Measurements from ENCODE around the gene SUSD4.

DNA sequence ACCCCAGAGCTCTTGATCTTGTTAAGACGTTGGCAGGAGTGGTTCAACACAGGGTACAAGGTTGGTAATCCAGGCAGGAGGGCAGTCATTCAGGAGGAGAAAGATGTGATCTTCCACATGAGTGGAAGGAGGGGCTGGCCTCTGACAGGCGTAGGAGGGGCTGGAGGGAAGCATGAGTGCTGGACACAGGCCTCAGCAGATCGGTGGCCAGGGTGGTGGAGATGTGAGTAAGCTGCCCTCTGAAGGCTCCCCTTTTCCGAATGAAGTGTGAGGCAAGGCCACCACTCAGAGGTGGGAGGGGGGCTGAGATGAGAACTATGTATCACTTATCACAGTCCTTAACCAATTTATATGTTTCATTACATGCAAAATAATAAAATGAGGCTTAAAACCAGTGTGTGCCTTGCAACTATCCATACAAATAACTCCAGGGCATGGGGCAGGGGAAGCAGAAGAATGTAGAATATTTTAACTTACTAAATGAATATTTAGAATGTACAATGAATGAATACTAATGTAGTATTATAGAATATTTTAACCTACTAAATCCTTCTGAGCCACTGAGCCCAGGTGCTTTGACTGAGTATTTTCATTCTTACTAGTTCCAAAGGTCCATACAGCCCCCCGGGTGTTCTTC lies 117.4 kb downstream of the SUSD4 start:
- no peak for TF ChIP-seq CEBPB (IDR thresholded peaks at IDR 0.05; ENCODE audit: low read depth, low read length)
- TF ChIP-seq POLR2A (IDR thresholded peaks at IDR 0.05; ENCODE audit: low read depth, low read length), result no peak
- no peak for TF ChIP-seq RFX5 (IDR thresholded peaks at IDR 0.05; ENCODE audit: low read depth, low read length)
- TF ChIP-seq CTCF (conservative IDR thresholded peaks at IDR 0.05; ENCODE audit: low read depth, low read length), result no peak
- no peak for TF ChIP-seq SMC3 (IDR thresholded peaks at IDR 0.05; ENCODE audit: low read depth, low read length)
- TF ChIP-seq CHD1 (IDR thresholded peaks at IDR 0.05; ENCODE audit: low read depth, low read length), result no peak
- no peak for TF ChIP-seq MAZ (IDR thresholded peaks at IDR 0.05; ENCODE audit: borderline replicate concordance, low read depth, low read length)
- TF ChIP-seq RCOR1 (IDR thresholded peaks at IDR 0.05; ENCODE audit: insufficient replicate concordance, low read length), result no peak
- TF ChIP-seq FOS (IDR thresholded peaks at IDR 0.05; ENCODE audit: low read depth, low read length), result no peak
